Stimulated activated CD4-positive, alpha-beta T cell treated with anti-CD3 and anti-CD28 coated beads, Interleukin-12 subunit alpha, Interleukin-12 subunit beta, amount 100 ng/mL, for 4 hours (primary cell): ENCODE data around the gene PKD1L1.
"Not testable (repeated sequence)": the region's sequence is repeated elsewhere in the genome, so short reads cannot be mapped to it uniquely, and the experiment has no call there.

Experiments
- DNase-seq: peaks from one replicate; pipeline ENCODE4 v3.0.0-alpha.2; 2020

Gene PKD1L1

GRCh38 chr7:47814905-47815613 is 133.2 kb downstream of the PKD1L1 start:
- DNase-seq: no peak

- no peak for DNase-seq
Observed at GRCh38 chr7:47813620-47814260, 134.5 kb downstream of the PKD1L1 start.

- DNase-seq: no peak
Observed at GRCh38 chr7:47812429-47813136, 135.7 kb downstream of the PKD1L1 start.

- DNase-seq: no peak
Observed at GRCh38 chr7:47811632-47812380, 136.5 kb downstream of the PKD1L1 start.

GRCh38 chr7:47809387-47809786 is 138.9 kb downstream of the PKD1L1 start:
- DNase-seq: no peak

GRCh38 chr7:47808321-47808720 is 139.9 kb downstream of the PKD1L1 start:
- DNase-seq: no peak

GRCh38 chr7:47807756-47808155 is 140.5 kb downstream of the PKD1L1 start:
- DNase-seq: no peak

- DNase-seq: no peak
Observed at GRCh38 chr7:47807126-47807525, 141.1 kb downstream of the PKD1L1 start.

- no peak for DNase-seq
Observed at GRCh38 chr7:47806701-47807103, 141.6 kb downstream of the PKD1L1 start.

- DNase-seq: no peak
Observed at GRCh38 chr7:47804767-47805545, 143.3 kb downstream of the PKD1L1 start.

GRCh38 chr7:47803846-47804245 is 144.4 kb downstream of the PKD1L1 start:
- DNase-seq: no peak

- DNase-seq: no peak
Observed at GRCh38 chr7:47803025-47803424, 145.2 kb downstream of the PKD1L1 start.

GRCh38 chr7:47801423-47801822 is 146.8 kb downstream of the PKD1L1 start:
- DNase-seq: no peak

- no peak for DNase-seq
Observed at GRCh38 chr7:47799524-47799923, 148.7 kb downstream of the PKD1L1 start.

GRCh38 chr7:47796347-47796746 is 151.9 kb downstream of the PKD1L1 start:
- no peak for DNase-seq

- no peak for DNase-seq
Observed at GRCh38 chr7:47795631-47796030, 152.6 kb downstream of the PKD1L1 start.

- DNase-seq: not testable (repeated sequence)
Observed at GRCh38 chr7:47795126-47795525, 153.1 kb downstream of the PKD1L1 start.

- no peak for DNase-seq
Observed at GRCh38 chr7:47794016-47794415, 154.2 kb downstream of the PKD1L1 start.

GRCh38 chr7:47793186-47793585 is 155.1 kb downstream of the PKD1L1 start:
- not testable (repeated sequence) for DNase-seq

- DNase-seq: no peak
Observed at GRCh38 chr7:47792521-47793121, 155.6 kb downstream of the PKD1L1 start.

GRCh38 chr7:47791682-47792081 is 156.6 kb downstream of the PKD1L1 start:
- no peak for DNase-seq

- no peak for DNase-seq
Observed at GRCh38 chr7:47788083-47788482, 160.2 kb downstream of the PKD1L1 start.
